ENCODE measurements around the gene EDEM3. TPM values are rescaled to one million over a fixed set of nuclear protein-coding genes. Genes with fewer than 3 reads are reported as not detected.

The EDEM3 gene
- polyA plus RNA-seq, 2 of the 4 experiments (the other 2 are of a cell fraction) = 10.5 to 24.2 TPM

DNA sequence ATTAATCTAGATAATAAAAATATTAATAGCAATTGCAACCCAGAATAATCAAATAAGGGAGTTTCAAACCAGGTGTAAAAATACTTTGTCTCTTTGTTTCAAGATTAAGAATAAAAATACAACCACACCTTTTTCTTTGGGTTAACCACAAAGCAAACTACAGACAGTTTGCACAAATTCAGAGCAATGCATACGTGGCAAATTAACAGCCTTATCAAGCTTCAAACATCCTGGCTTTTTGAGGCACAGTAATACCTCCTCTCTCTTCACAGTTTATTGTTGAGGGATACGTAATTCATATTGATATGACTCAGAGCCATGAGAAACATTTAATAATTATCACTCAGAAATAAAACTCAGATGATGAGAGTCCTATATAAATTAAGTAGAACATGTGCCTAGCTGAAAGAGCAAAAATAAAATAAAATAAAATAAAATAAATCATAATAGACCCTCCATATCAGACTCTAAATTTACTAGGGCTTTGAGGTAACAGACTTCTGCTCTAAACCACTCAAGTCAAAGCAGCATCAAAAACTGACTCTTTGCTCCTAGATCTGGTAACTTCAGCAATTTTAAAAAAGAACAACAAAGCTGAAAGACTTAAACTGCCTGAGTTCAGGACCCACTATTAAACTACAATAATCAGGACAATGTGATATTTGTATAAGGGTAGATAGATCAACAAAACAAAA lies 11.4 kb downstream of the EDEM3 start:
- TF ChIP-seq BHLHE40 (IDR thresholded peaks at IDR 0.05; ENCODE audit: low read depth, low read length) (no peak), CBX2 (IDR thresholded peaks at IDR 0.05; ENCODE audit: borderline replicate concordance, low read depth) (no peak), JUNB (IDR thresholded peaks at IDR 0.05) (no peak)
- TF ChIP-seq, protein P1, sequence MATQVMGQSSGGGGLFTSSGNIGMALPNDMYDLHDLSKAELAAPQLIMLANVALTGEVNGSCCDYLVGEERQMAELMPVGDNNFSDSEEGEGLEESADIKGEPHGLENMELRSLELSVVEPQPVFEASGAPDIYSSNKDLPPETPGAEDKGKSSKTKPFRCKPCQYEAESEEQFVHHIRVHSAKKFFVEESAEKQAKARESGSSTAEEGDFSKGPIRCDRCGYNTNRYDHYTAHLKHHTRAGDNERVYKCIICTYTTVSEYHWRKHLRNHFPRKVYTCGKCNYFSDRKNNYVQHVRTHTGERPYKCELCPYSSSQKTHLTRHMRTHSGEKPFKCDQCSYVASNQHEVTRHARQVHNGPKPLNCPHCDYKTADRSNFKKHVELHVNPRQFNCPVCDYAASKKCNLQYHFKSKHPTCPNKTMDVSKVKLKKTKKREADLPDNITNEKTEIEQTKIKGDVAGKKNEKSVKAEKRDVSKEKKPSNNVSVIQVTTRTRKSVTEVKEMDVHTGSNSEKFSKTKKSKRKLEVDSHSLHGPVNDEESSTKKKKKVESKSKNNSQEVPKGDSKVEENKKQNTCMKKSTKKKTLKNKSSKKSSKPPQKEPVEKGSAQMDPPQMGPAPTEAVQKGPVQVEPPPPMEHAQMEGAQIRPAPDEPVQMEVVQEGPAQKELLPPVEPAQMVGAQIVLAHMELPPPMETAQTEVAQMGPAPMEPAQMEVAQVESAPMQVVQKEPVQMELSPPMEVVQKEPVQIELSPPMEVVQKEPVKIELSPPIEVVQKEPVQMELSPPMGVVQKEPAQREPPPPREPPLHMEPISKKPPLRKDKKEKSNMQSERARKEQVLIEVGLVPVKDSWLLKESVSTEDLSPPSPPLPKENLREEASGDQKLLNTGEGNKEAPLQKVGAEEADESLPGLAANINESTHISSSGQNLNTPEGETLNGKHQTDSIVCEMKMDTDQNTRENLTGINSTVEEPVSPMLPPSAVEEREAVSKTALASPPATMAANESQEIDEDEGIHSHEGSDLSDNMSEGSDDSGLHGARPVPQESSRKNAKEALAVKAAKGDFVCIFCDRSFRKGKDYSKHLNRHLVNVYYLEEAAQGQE (IDR thresholded peaks at IDR 0.05) = no peak
- H3K4me1 ChIP-seq = peaks cover 13% of the 10 kb centered on the region; the same call in 2 of the 3 replicates
- H3K9me3 ChIP-seq = no peaks in the 10 kb centered on the region
- DNase-seq (ENCODE audit: low read depth in 1 of 2, low spot score in 1 of 2) (no peak), FAIRE-seq (no peak), ATAC-seq (no peak)
- H3K4me3 ChIP-seq = no peak overlapping the region
- ChIA-PET POLR2A (interaction anchor here (0.6 kb wide), 1 partner anchor 223 kb away, joined by 3 read pairs; no protein-coding TSS in a partner anchor), CTCF (interaction anchor here (1.4 kb wide), 1 partner anchor 8 kb away, joined by 4 read pairs; no protein-coding TSS in a partner anchor)
- 79% methylated on average over 2 of the region's 2 CpGs for WGBS (ENCODE audit: missing lambda C conversion rate)
- no peak overlapping the region for H3K4me2 ChIP-seq
- no peak overlapping the region for H3K27ac ChIP-seq

DNA sequence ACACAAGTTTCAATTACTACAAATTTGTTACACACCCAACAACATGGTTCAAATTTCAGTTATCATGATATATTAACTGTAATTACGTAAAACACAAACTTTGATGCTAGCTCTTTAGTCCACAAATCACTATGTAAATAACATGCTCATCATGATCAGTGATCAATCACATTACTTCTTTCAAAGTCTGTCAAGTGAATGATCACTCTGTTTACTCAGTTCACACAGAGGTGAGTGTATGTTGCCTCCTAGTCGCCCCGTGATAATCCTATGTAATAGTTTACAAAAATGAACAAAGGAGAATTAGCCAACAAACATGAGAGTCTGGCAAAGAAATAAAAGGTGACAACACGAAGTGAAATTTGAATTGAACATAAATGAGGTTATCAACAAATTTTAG lies 14.3 kb downstream of the EDEM3 start:
- DNase-seq (ENCODE audit: low read depth in 1 of 2, low spot score in 1 of 2) = no peak
- H3K27ac ChIP-seq = no peak overlapping the region
- no peaks in the 10 kb centered on the region for H3K9me3 ChIP-seq
- TF ChIP-seq FOSB (CRISPR knock-in tag; IDR thresholded peaks at IDR 0.05) (no peak), NFE2L2 (conservative IDR thresholded peaks at IDR 0.05; ENCODE audit: low read length) (no peak), EHF (CRISPR knock-in tag; IDR thresholded peaks at IDR 0.05) (no peak), HOXA7 (CRISPR knock-in tag; IDR thresholded peaks at IDR 0.05) (no peak), RAD21 (conservative IDR thresholded peaks at IDR 0.05 in 1 of 2, IDR thresholded peaks at IDR 0.05 in 1 of 2) (no peak), CBX8 (IDR thresholded peaks at IDR 0.05) (no peak), ZSCAN20 (CRISPR knock-in tag; IDR thresholded peaks at IDR 0.05) (no peak), SMC3 (IDR thresholded peaks at IDR 0.05) (no peak)
- H3K4me3 ChIP-seq = no peak overlapping the region
- H3K4me2 ChIP-seq = no peak overlapping the region
- ATAC-seq = no peak
- 58% methylated on average over 4 of the region's 4 CpGs for WGBS (ENCODE audit: missing lambda C conversion rate)
- FAIRE-seq = no peak
- H3K4me1 ChIP-seq = peaks cover 7% of the 10 kb centered on the region; the same call in 1 of the 3 replicates
- POLR2A ChIA-PET = no interaction called here
- CTCF ChIA-PET = interaction anchor here (1.1 kb wide), 1 partner anchor 65 kb away, joined by 3 read pairs; no protein-coding TSS in a partner anchor

DNA sequence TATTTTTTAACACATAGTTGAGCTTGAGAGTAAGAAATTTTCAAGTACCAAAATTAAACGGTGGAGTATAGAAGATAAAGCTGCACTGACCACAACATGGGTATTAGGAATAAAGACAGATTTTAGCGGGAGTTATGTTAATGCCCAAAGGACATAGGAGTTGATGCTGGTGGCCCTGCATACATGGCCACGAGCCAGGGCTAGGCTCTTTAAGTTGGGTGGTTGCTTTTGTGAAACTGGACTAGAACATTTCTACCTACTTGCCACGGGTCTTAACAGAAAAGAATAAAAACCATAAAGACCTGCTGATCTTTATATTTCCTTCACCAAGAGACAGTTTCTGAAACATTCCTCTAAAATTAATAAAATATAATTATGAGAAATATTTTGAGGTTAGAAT lies 14.9 kb downstream of the EDEM3 start:
- no peak overlapping the region for H3K4me2 ChIP-seq
- ATAC-seq = no peak
- FAIRE-seq = no peak
- no peak overlapping the region for H3K27ac ChIP-seq
- TF ChIP-seq RNF2 (IDR thresholded peaks at IDR 0.05; ENCODE audit: borderline replicate concordance, low read depth) (no peak), EHF (CRISPR knock-in tag; IDR thresholded peaks at IDR 0.05) (no peak), ZC3H11A (IDR thresholded peaks at IDR 0.05) (no peak), MYC (IDR thresholded peaks at IDR 0.05; ENCODE audit: borderline replicate concordance, low read length) (no peak)
- TF ChIP-seq, protein P2, sequence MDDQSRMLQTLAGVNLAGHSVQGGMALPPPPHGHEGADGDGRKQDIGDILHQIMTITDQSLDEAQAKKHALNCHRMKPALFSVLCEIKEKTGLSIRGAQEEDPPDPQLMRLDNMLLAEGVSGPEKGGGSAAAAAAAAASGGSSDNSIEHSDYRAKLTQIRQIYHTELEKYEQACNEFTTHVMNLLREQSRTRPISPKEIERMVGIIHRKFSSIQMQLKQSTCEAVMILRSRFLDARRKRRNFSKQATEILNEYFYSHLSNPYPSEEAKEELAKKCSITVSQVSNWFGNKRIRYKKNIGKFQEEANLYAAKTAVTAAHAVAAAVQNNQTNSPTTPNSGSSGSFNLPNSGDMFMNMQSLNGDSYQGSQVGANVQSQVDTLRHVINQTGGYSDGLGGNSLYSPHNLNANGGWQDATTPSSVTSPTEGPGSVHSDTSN (IDR thresholded peaks at IDR 0.05) = no peak
- H3K4me3 ChIP-seq = no peak overlapping the region
- H3K4me1 ChIP-seq = peaks cover 1% of the 10 kb centered on the region; the same call in 1 of the 3 replicates
- H3K9me3 ChIP-seq = no peaks in the 10 kb centered on the region
- 92% methylated on average over 4 of the region's 4 CpGs for WGBS (ENCODE audit: missing lambda C conversion rate)
- no peak for DNase-seq (ENCODE audit: low read depth in 1 of 2, low spot score in 1 of 2)
- ChIA-PET CTCF (no interaction called here), POLR2A (no interaction called here)

Measured in A549 (cell line).